DND-41 (cell line): ENCODE data around the gene SAMD10.

ENCODE experiments used
- ATAC-seq: fragments of 200-7000 bp; cut with Tn5 transposase; 3 replicates; pipeline ENCODE4 v1.9.1; 2021; ENCODE audit warnings: low read depth; ENCODE audit not compliant: insufficient read depth
- DNase-seq: peaks from one replicate; pipeline ENCODE4 v3.0.0-alpha.2; 2020
- H2AFZ ChIP-seq: 2 replicates; pipeline ENCODE4 v1.6.0; 2012; ENCODE audit warnings: low read depth, low read length
- H3K27ac ChIP-seq: 2 replicates; pipeline ENCODE4 v1.5.1; 2012; ENCODE audit warnings: low read length, inconsistent platforms
- H3K27me3 ChIP-seq: fragments of 200-600 bp; sonication (generic); 2 replicates; pipeline ENCODE4 v1.6.0; 2012; ENCODE audit warnings: low read length, mild to moderate bottlenecking, inconsistent platforms; ENCODE audit not compliant: insufficient read depth, poor library complexity
- H3K36me3 ChIP-seq: 2 replicates; pipeline ENCODE4 v1.5.1; 2012; ENCODE audit warnings: low read length, inconsistent platforms; ENCODE audit not compliant: insufficient read depth
- H3K4me1 ChIP-seq: 2 replicates; pipeline ENCODE4 v1.5.1; 2012; ENCODE audit warnings: mild to moderate bottlenecking, low read length; ENCODE audit not compliant: insufficient read depth
- H3K4me2 ChIP-seq: 2 replicates; pipeline ENCODE4 v1.6.0; 2012; ENCODE audit warnings: mild to moderate bottlenecking, moderate library complexity, low read length, inconsistent platforms; ENCODE audit not compliant: insufficient read depth
- H3K4me3 ChIP-seq, 2 experiments: fragments of 200-600 bp in 1 of 2; shearing (Covaris generic) in 1 of 2; 2 replicates each; pipeline ENCODE4 v1.5.1; 2012 to 2016; ENCODE audit warnings: inconsistent platforms in 2 of 2, low read length in 2 of 2, mild to moderate bottlenecking in 2 of 2, low read depth in 1 of 2, moderate library complexity in 1 of 2
- H3K79me2 ChIP-seq: 2 replicates; pipeline ENCODE4 v1.6.0; 2012; ENCODE audit warnings: low read length, inconsistent platforms; ENCODE audit not compliant: insufficient read depth
- H3K9ac ChIP-seq: 2 replicates; pipeline ENCODE4 v1.6.0; 2012; ENCODE audit warnings: low read depth, mild to moderate bottlenecking, inconsistent platforms, low read length, moderate library complexity
- H3K9me3 ChIP-seq: 2 replicates; pipeline ENCODE4 v1.5.1; 2012; ENCODE audit warnings: low read length, moderate library complexity, mild to moderate bottlenecking, inconsistent platforms; ENCODE audit not compliant: insufficient read depth, severe bottlenecking
- H4K20me1 ChIP-seq: 2 replicates; pipeline ENCODE4 v1.6.0; 2012; ENCODE audit warnings: low read length; ENCODE audit not compliant: insufficient read depth
- CTCF ChIP-seq: IDR thresholded peaks from 2 replicates; pipeline ENCODE4 v1.5.1; 2012; ENCODE audit warnings: borderline replicate concordance, low read length, moderate library complexity, mild to moderate bottlenecking; ENCODE audit not compliant: poor library complexity, severe bottlenecking; ENCODE audit errors: extremely low read depth
- EZH2 ChIP-seq: IDR thresholded peaks from 3 replicates; pipeline ENCODE4 v1.6.1; 2012; ENCODE audit warnings: borderline replicate concordance, low read depth, mild to moderate bottlenecking, moderate library complexity, low read length, inconsistent platforms; ENCODE audit not compliant: severe bottlenecking

Gene SAMD10

GRCh38 chr20:63969838-63970713 lies 9.4 kb downstream of the SAMD10 start, which contains the start of gene ZNF512B:
Gene ZNF512B (minus strand): TSS chr20:63969930. CDS start chr20:63967950, 1,980 bp downstream.
- Histone ChIP-seq H3K27ac (peak within 1 kb of the TSS; percentile 87), H3K9ac (peak within 1 kb of the TSS; percentile 96), H3K9me3 (peaks cover 32% of the 10 kb centered on the region), H3K4me3 (peak within 1 kb of the TSS; percentile 73 to 79; a peak in 3 of 4 replicates), H3K79me2 (peaks cover 22% of the 10 kb centered on the region), H3K4me1 (peaks cover 19% of the 10 kb centered on the region), H3K4me2 (peak within 1 kb of the TSS; percentile 83), H3K27me3 (no peaks in the 10 kb centered on the region), H4K20me1 (no peaks in the 10 kb centered on the region), H3K36me3 (peaks cover 46% of the 10 kb centered on the region), H2AFZ (peak within 1 kb of the TSS; percentile 64)
- TF ChIP-seq CTCF (no peak), EZH2 (no peak)
- ATAC-seq (peak; percentile 62), DNase-seq (peak; percentile 84)

GRCh38 chr20:63968928-63969760 lies 10.3 kb downstream of the SAMD10 start:
- Histone ChIP-seq H3K27me3 (no peaks in the 10 kb centered on the region), H3K4me3 (peak overlapping the region; percentile 73 to 79; a peak in 3 of 4 replicates), H2AFZ (peak overlapping the region; percentile 54), H3K27ac (peak overlapping the region; percentile 87), H3K4me2 (peak overlapping the region; percentile 83), H3K79me2 (peaks cover 22% of the 10 kb centered on the region), H3K9me3 (peaks cover 38% of the 10 kb centered on the region), H3K4me1 (peaks cover 19% of the 10 kb centered on the region), H3K9ac (peak overlapping the region; percentile 96), H4K20me1 (no peaks in the 10 kb centered on the region), H3K36me3 (peaks cover 43% of the 10 kb centered on the region)
- DNase-seq (peak; percentile 72), ATAC-seq (peak; percentile 30)
- no peak for TF ChIP-seq EZH2
- no peak for TF ChIP-seq CTCF

GRCh38 chr20:63968136-63968927 lies 11.1 kb downstream of the SAMD10 start:
- H3K4me3 ChIP-seq: peak overlapping the region; percentile 73 to 79; a peak in 3 of 4 replicates
- H3K27ac ChIP-seq: peak overlapping the region; percentile 87
- ATAC-seq (peak; percentile 25; the same call in 1 of the 3 replicates), DNase-seq (no peak)
- H3K4me2 ChIP-seq: peak overlapping the region; percentile 83
- H3K4me1 ChIP-seq: peaks cover 19% of the 10 kb centered on the region
- H4K20me1 ChIP-seq: no peaks in the 10 kb centered on the region
- no peaks in the 10 kb centered on the region for H3K27me3 ChIP-seq
- TF ChIP-seq EZH2: no peak
- no peak for TF ChIP-seq CTCF
- peaks cover 26% of the 10 kb centered on the region for H3K79me2 ChIP-seq
- H3K36me3 ChIP-seq: peaks cover 49% of the 10 kb centered on the region
- H3K9ac ChIP-seq: peak overlapping the region; percentile 96
- H2AFZ ChIP-seq: no peak overlapping the region
- H3K9me3 ChIP-seq: peaks cover 46% of the 10 kb centered on the region
